VCaP (cell line): Measurements from ENCODE around the gene CREBBP.

Experiments
- H3K27ac ChIP-seq: fragments of 450-650 bp; 2 replicates; pipeline ENCODE4 v1.5.1; 2017
- CTCF ChIP-seq: fragments of 450-650 bp; conservative IDR thresholded peaks from 2 replicates; pipeline ENCODE4 v1.5.1; 2017; ENCODE audit warnings: mild to moderate bottlenecking, moderate library complexity

CREBBP gene

GRCh38 chr16:3878610-3879009, 1.9 kb downstream of the CREBBP start:
- no peak overlapping the region for H3K27ac ChIP-seq
- no peak for TF ChIP-seq CTCF

GRCh38 chr16:3876695-3877094, 3.8 kb downstream of the CREBBP start:
- TF ChIP-seq CTCF: no peak
- H3K27ac ChIP-seq: no peak overlapping the region

- H3K27ac ChIP-seq: no peak overlapping the region
- no peak for TF ChIP-seq CTCF
These were observed 4.4 kb downstream of the CREBBP start for GRCh38 chr16:3876160-3876559.

- TF ChIP-seq CTCF: no peak
- no peak overlapping the region for H3K27ac ChIP-seq
These were observed 5.5 kb downstream of the CREBBP start for GRCh38 chr16:3874794-3875692.

- no peak for TF ChIP-seq CTCF
- H3K27ac ChIP-seq: no peak overlapping the region
These were observed 6.3 kb downstream of the CREBBP start for GRCh38 chr16:3874242-3874641.

- no peak overlapping the region for H3K27ac ChIP-seq
These were observed 6.9 kb downstream of the CREBBP start for GRCh38 chr16:3873482-3874173.

More at GRCh38 chr16:3873482-3874173, 6.9 kb downstream of the CREBBP start:
- TF ChIP-seq CTCF: no peak
